Measurements from ENCODE around the gene ZNF471. TPM values are rescaled to one million over a fixed set of nuclear protein-coding genes. Genes with fewer than 3 reads are reported as not detected.

Gene ZNF471
- 21.5 TPM for total RNA-seq

DNA sequence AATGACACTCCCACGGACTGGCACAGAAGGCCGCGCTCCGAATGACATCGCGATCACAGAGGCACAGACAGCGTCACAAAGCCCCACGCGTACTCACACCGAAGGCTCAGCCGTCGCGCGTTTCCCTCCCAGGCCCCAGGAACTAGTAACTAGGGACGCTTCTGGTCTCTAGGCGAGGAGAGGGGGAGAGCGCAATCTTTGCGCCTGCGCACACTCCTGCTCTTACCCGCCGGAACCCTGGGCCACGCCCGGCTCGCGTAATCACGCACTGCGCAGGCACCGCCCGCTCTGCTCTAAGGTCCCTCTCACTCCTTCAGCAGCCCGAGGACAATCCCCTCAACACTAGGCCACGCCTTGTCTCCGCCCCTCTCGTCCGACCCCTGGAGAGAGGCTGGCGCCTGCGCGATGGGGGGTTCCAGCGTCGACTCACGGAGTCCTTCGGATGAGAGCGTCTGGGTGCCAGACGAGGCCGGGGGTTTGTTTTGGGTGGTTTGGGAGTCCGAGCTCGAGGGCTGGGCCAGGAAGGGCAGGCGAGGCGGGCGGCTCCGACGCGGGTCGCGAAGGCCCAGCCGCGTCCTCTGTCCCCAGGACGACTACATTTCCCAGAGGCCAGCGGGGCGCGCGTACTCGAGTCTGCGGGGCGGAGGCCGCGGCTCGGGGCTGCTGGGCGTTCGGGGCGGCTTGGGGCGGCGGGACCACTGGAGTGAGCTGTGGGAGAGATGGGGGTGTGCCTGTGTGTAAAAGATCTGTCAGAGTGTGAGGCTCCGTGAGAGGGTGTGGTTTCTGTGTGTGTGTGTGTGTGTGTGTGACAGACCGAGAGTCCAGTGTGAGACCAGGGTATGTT lies at the start of gene ZNF471:
Gene ZNF471 (plus strand): TSS at position 410 of the 844 bp plus-strand sequence. CDS start 3,717 bp downstream, outside the sequence.

DNA sequence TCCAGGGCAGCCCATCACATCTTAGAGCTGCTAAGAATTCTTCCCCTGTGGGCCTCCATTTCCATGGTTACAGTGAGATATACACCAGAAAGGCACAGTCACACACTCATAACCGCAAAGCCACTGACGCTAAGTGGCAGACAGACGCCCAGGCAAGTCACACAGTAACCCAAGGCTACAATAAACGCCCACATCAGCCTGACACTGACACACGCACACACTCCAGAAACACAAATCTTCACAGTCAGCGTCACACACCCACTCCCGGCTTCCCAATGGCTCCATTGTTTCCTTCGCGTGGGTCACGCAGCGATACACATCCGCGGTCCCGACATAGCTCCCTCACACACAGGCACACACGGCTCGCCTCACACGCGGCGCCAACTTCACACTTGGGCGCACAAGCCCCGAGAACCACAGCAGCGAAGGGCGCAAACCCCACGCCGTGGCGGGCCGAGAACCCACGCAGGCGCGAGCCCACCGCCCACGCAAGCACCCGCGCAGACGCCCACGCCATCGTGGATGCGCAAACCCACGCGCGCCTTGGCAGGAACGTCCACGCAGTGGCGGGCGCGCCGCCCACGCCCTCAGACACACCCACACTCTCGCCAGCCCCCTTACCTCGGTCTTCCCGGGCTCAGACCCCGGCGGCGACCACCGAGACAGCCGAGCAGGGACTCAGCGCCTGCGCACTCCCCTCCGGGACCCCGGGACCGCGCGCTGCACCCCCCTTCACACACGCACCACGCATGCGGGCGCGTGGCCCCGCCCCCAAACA lies 30.8 kb upstream of the ZNF471 start, which contains the start of gene ZNF667:
Gene ZNF667 (minus strand): TSS at position 695 of the 778 bp plus-strand sequence. CDS start 14,975 bp downstream, outside the sequence.

GRCh38 chr19:56538761-56539263 lies 31.2 kb downstream of the ZNF471 start, which contains the start of gene ZFP28:
ZFP28 (plus strand) TSS chr19:56538948; CDS start chr19:56539019, 71 bp downstream.

GRCh38 chr19:56567274-56568120 lies 59.8 kb downstream of the ZNF471 start, which contains the start of gene ZNF470:
ZNF470 (plus strand) TSS chr19:56567468; CDS start chr19:56570312, 2,844 bp downstream.

Other genes starting within 250 kb of the ZNF471 start
- not detected for gene EDDM13, start 235.1 kb upstream of the ZNF471 start, total RNA-seq
- gene ZSCAN5A, start 193.0 kb upstream of the ZNF471 start, total RNA-seq = 8.8 TPM
- 6.7 TPM for gene ZNF582, start 114.3 kb upstream of the ZNF471 start, total RNA-seq
- gene ZNF583, start 103.5 kb upstream of the ZNF471 start, total RNA-seq = 44.5 TPM
- gene ZNF667, start 30.5 kb upstream of the ZNF471 start, total RNA-seq = 27.7 TPM
- 32.5 TPM for gene ZFP28, start 31.1 kb downstream of the ZNF471 start, total RNA-seq
- gene ZNF470, start 59.6 kb downstream of the ZNF471 start, total RNA-seq = 21.9 TPM
- 21.2 TPM for gene ZNF71, start 87.4 kb downstream of the ZNF471 start, total RNA-seq
- 117 TPM for gene SMIM17, start 135.3 kb downstream of the ZNF471 start, total RNA-seq
- gene ZNF835, start 163.9 kb downstream of the ZNF471 start, total RNA-seq = 12.7 TPM